Measurements from ENCODE around the gene HERC4.

Gene HERC4

GRCh38 chr10:68074775-68075549, at the start of gene HERC4:
HERC4 (minus strand) TSS chr10:68075283; CDS start chr10:68073108, 2,175 bp downstream.
- no peak for TF ChIP-seq GATA2 (IDR thresholded peaks at IDR 0.05; ENCODE audit: low read depth, low read length)
- no peak for TF ChIP-seq GATA3 (IDR thresholded peaks at IDR 0.05; ENCODE audit: low read depth, low read length)

- TF ChIP-seq GATA2 (IDR thresholded peaks at IDR 0.05; ENCODE audit: low read depth, low read length) = no peak
- no peak for TF ChIP-seq GATA3 (IDR thresholded peaks at IDR 0.05; ENCODE audit: low read depth, low read length)
These were observed 49.6 kb upstream of the HERC4 start for GRCh38 chr10:68124718-68125117.

- TF ChIP-seq GATA2 (IDR thresholded peaks at IDR 0.05; ENCODE audit: low read depth, low read length) (no peak), GATA3 (IDR thresholded peaks at IDR 0.05; ENCODE audit: low read depth, low read length) (no peak)
These were observed 46.8 kb upstream of the HERC4 start for GRCh38 chr10:68121852-68122251.

GRCh38 chr10:68121020-68121743, 46.1 kb upstream of the HERC4 start:
- TF ChIP-seq GATA2 (IDR thresholded peaks at IDR 0.05; ENCODE audit: low read depth, low read length) (no peak), GATA3 (IDR thresholded peaks at IDR 0.05; ENCODE audit: low read depth, low read length) (no peak)

- TF ChIP-seq GATA3 (IDR thresholded peaks at IDR 0.05; ENCODE audit: low read depth, low read length) (no peak), GATA2 (IDR thresholded peaks at IDR 0.05; ENCODE audit: low read depth, low read length) (no peak)
These were observed 43.6 kb upstream of the HERC4 start for GRCh38 chr10:68118657-68119056.

- TF ChIP-seq GATA2 (IDR thresholded peaks at IDR 0.05; ENCODE audit: low read depth, low read length) (no peak), GATA3 (IDR thresholded peaks at IDR 0.05; ENCODE audit: low read depth, low read length) (no peak)
These were observed 37.8 kb upstream of the HERC4 start for GRCh38 chr10:68112837-68113236.

- TF ChIP-seq GATA2 (IDR thresholded peaks at IDR 0.05; ENCODE audit: low read depth, low read length) = no peak
- no peak for TF ChIP-seq GATA3 (IDR thresholded peaks at IDR 0.05; ENCODE audit: low read depth, low read length)
These were observed 36.5 kb upstream of the HERC4 start for GRCh38 chr10:68111584-68111983.

GRCh38 chr10:68110027-68110426, 34.9 kb upstream of the HERC4 start:
- TF ChIP-seq GATA3 (IDR thresholded peaks at IDR 0.05; ENCODE audit: low read depth, low read length) (no peak), GATA2 (IDR thresholded peaks at IDR 0.05; ENCODE audit: low read depth, low read length) (no peak)

GRCh38 chr10:68109331-68109730, 34.2 kb upstream of the HERC4 start, which contains the start of gene MYPN:
MYPN (plus strand) TSS chr10:68109488; CDS start chr10:68121439, 11,951 bp downstream.
- no peak for TF ChIP-seq GATA2 (IDR thresholded peaks at IDR 0.05; ENCODE audit: low read depth, low read length)
- TF ChIP-seq GATA3 (IDR thresholded peaks at IDR 0.05; ENCODE audit: low read depth, low read length) = no peak

GRCh38 chr10:68108653-68109052, 33.6 kb upstream of the HERC4 start:
- TF ChIP-seq GATA3 (IDR thresholded peaks at IDR 0.05; ENCODE audit: low read depth, low read length) (no peak), GATA2 (IDR thresholded peaks at IDR 0.05; ENCODE audit: low read depth, low read length) (no peak)

- no peak for TF ChIP-seq GATA2 (IDR thresholded peaks at IDR 0.05; ENCODE audit: low read depth, low read length)
- no peak for TF ChIP-seq GATA3 (IDR thresholded peaks at IDR 0.05; ENCODE audit: low read depth, low read length)
These were observed 33.0 kb upstream of the HERC4 start for GRCh38 chr10:68108051-68108450.

- TF ChIP-seq GATA2 (IDR thresholded peaks at IDR 0.05; ENCODE audit: low read depth, low read length) (no peak), GATA3 (IDR thresholded peaks at IDR 0.05; ENCODE audit: low read depth, low read length) (no peak)
These were observed 32.6 kb upstream of the HERC4 start for GRCh38 chr10:68107651-68108050.

GRCh38 chr10:68106656-68107055, 31.6 kb upstream of the HERC4 start:
- no peak for TF ChIP-seq GATA2 (IDR thresholded peaks at IDR 0.05; ENCODE audit: low read depth, low read length)
- TF ChIP-seq GATA3 (IDR thresholded peaks at IDR 0.05; ENCODE audit: low read depth, low read length) = no peak

GRCh38 chr10:68105820-68106219, 30.7 kb upstream of the HERC4 start:
- no peak for TF ChIP-seq GATA2 (IDR thresholded peaks at IDR 0.05; ENCODE audit: low read depth, low read length)
- no peak for TF ChIP-seq GATA3 (IDR thresholded peaks at IDR 0.05; ENCODE audit: low read depth, low read length)

GRCh38 chr10:68103901-68104300, 28.8 kb upstream of the HERC4 start:
- TF ChIP-seq GATA2 (IDR thresholded peaks at IDR 0.05; ENCODE audit: low read depth, low read length) (no peak), GATA3 (IDR thresholded peaks at IDR 0.05; ENCODE audit: low read depth, low read length) (no peak)
